HCT116 (cell line): Measurements from ENCODE around the gene DTWD2. TPM values are rescaled to one million over a fixed set of nuclear protein-coding genes. Genes with fewer than 3 reads are reported as not detected.

Source experiments
- ATAC-seq: fragments of 200-7000 bp; cut with Tn5 transposase; 2 replicates; pipeline ENCODE4 v1.9.1; 2020; ENCODE audit warnings: mild to moderate bottlenecking, moderate library complexity
- BruUV-seq: library from RNA; stranded (reverse); fragments of 400-500 nt; replicated peaks from 2 replicates; lab custom pipeline; 2021; lab: Mats Ljungman, UMichigan
- CTCF ChIA-PET: fragments of 300-600 bp; sonication (Branson Sonifier 250); formaldehyde crosslinking; loops from one replicate; lab custom pipeline; 2021; ENCODE audit warnings: antibody characterized with exemption; lab: Charles Lee
- POLR2A ChIA-PET: fragments of 300-600, 350-600 bp; sonication (Branson Sonifier 250); formaldehyde crosslinking; loops from one replicate; lab custom pipeline; 2021; ENCODE audit warnings: antibody characterized with exemption; lab: Charles Lee
- RAD21 ChIA-PET, 2 experiments: fragments of 300-600 bp; sonication (Branson Sonifier 250); formaldehyde crosslinking; loops; one replicate each; lab custom pipeline; 2023; ENCODE audit warnings: low total read pairs in 2 of 2; ENCODE audit not compliant: uncharacterized antibody in 2 of 2, unreplicated experiment in 2 of 2, low non-redundant PET in 1 of 2; lab: Charles Lee
- DNase-seq: peaks from one replicate; pipeline ENCODE4 v3.0.0-alpha.2; 2010; ENCODE audit warnings: low read depth, low spot score
- H2AFZ ChIP-seq: fragments of 200-600 bp; shearing (Covaris generic), sonication (generic); 2 replicates; pipeline ENCODE4 v1.6.1; 2017; ENCODE audit warnings: low read depth, mixed run types, mixed read lengths, antibody characterized with exemption, low read length; ENCODE audit not compliant: poor library complexity, severe bottlenecking
- H3K27ac ChIP-seq: 2 replicates; pipeline ENCODE4 v1.5.1; 2012; ENCODE audit warnings: low read depth, low read length
- H3K27me3 ChIP-seq: fragments of 200-600 bp; sonication (generic); 2 replicates; pipeline ENCODE4 v1.6.1; 2016; ENCODE audit warnings: mixed run types, low read length, mixed read lengths; ENCODE audit not compliant: insufficient read depth
- H3K36me3 ChIP-seq, 2 experiments: fragments of 200-500 bp in 1 of 2; fragments of 200-600 bp in 1 of 2; sonication (Bioruptor generic) in 1 of 2; sonication (generic) in 1 of 2; 2 replicates each; pipeline versions ENCODE4 v1.5.1 to v1.6.1; 2014 to 2016; ENCODE audit warnings: low read length in 2 of 2, inconsistent platforms in 1 of 2, mixed read lengths in 1 of 2, mixed run types in 1 of 2; ENCODE audit not compliant: insufficient read depth in 2 of 2, control insufficient read depth in 1 of 2
- H3K4me1 ChIP-seq, 2 experiments: fragments of 200-600 bp in 1 of 2; sonication (generic) in 1 of 2; 2 replicates each; pipeline versions ENCODE4 v1.5.1 to v1.6.1; 2012 to 2017; ENCODE audit warnings: low read length in 2 of 2, inconsistent platforms in 1 of 2, mild to moderate bottlenecking in 1 of 2, mixed read lengths in 1 of 2, mixed run types in 1 of 2, moderate library complexity in 1 of 2; ENCODE audit not compliant: insufficient read depth in 2 of 2, control insufficient read depth in 1 of 2
- H3K4me2 ChIP-seq: fragments of 200-600 bp; sonication (generic); 2 replicates; pipeline ENCODE4 v1.6.1; 2017; ENCODE audit warnings: mixed run types, low read length, mixed read lengths
- H3K4me3 ChIP-seq, 2 experiments: fragments of 200-600 bp in 1 of 2; sonication (generic) in 1 of 2; replicated peaks in 1 of 2; 2 replicates each; pipeline ENCODE4 v1.5.1; 2011 to 2016; ENCODE audit warnings: low read length in 2 of 2, control low read depth in 1 of 2, low read depth in 1 of 2, mild to moderate bottlenecking in 1 of 2, mixed read lengths in 1 of 2, mixed run types in 1 of 2
- H3K79me2 ChIP-seq: fragments of 200-600 bp; sonication (generic); 2 replicates; pipeline ENCODE4 v1.6.1; 2017; ENCODE audit warnings: mild to moderate bottlenecking, mixed run types, low read length, moderate library complexity, mixed read lengths; ENCODE audit not compliant: insufficient read depth
- H3K9ac ChIP-seq: fragments of 200-600 bp; sonication (generic); 2 replicates; pipeline ENCODE4 v1.6.1; 2016; ENCODE audit warnings: low read length, mixed read lengths
- H3K9me2 ChIP-seq: fragments of 200-600 bp; sonication (generic), shearing (Covaris generic); 2 replicates; pipeline ENCODE4 v1.6.1; 2017; ENCODE audit warnings: mixed run types, mild to moderate bottlenecking, moderate library complexity; ENCODE audit not compliant: insufficient read depth
- H3K9me3 ChIP-seq, 2 experiments: fragments of 200-500 bp in 1 of 2; fragments of 200-600 bp in 1 of 2; sonication (Bioruptor generic) in 1 of 2; sonication (generic) in 1 of 2; 2 replicates each; pipeline ENCODE4 v1.6.1; 2014 to 2017; ENCODE audit warnings: low read length in 2 of 2, mixed read lengths in 2 of 2, inconsistent platforms in 1 of 2, low read depth in 1 of 2, mild to moderate bottlenecking in 1 of 2, mixed run types in 1 of 2, moderate library complexity in 1 of 2; ENCODE audit not compliant: control insufficient read depth in 1 of 2, insufficient read depth in 1 of 2
- H4K20me1 ChIP-seq: fragments of 200-600 bp; sonication (generic), shearing (Covaris generic); 2 replicates; pipeline ENCODE4 v1.6.1; 2017; ENCODE audit warnings: mixed run types, mild to moderate bottlenecking, moderate library complexity; ENCODE audit not compliant: insufficient read depth
- ATF3 ChIP-seq: IDR thresholded peaks from 2 replicates; pipeline ENCODE4 v1.6.1; 2012
- CTCF ChIP-seq, 3 experiments: fragments of 200-600 bp in 1 of 3; sonication (generic) in 1 of 3; IDR thresholded peaks in 2 of 3; conservative IDR thresholded peaks in 1 of 3; 2 replicates each; pipeline ENCODE4 v1.5.1; 2012 to 2017; ENCODE audit warnings: low read depth in 2 of 3, low read length in 2 of 3, antibody characterized with exemption in 1 of 3, borderline replicate concordance in 1 of 3, control low read depth in 1 of 3, mild to moderate bottlenecking in 1 of 3, mixed read lengths in 1 of 3, mixed run types in 1 of 3, moderate library complexity in 1 of 3; ENCODE audit not compliant: insufficient read depth in 1 of 3
- EGR1 ChIP-seq: IDR thresholded peaks from 2 replicates; pipeline ENCODE4 v1.6.1; 2012; ENCODE audit warnings: low read depth
- ELF1 ChIP-seq: IDR thresholded peaks from 2 replicates; pipeline ENCODE4 v1.6.1; 2012; ENCODE audit warnings: low read depth, borderline replicate concordance
- EZH2phosphoT487 ChIP-seq: fragments of 200-600 bp; IDR thresholded peaks from 2 replicates; pipeline ENCODE4 v1.6.1; 2018; ENCODE audit warnings: antibody characterized with exemption, borderline replicate concordance
- FOSL1 ChIP-seq: IDR thresholded peaks from 2 replicates; pipeline ENCODE4 v1.6.1; 2012; ENCODE audit warnings: low read depth
- JUND ChIP-seq: IDR thresholded peaks from 2 replicates; pipeline ENCODE4 v1.6.1; 2012
- MAX ChIP-seq: IDR thresholded peaks from 2 replicates; pipeline ENCODE4 v1.6.1; 2012
- POLR2AphosphoS5 ChIP-seq: IDR thresholded peaks from 2 replicates; pipeline ENCODE4 v1.6.1; 2011; ENCODE audit warnings: mild to moderate bottlenecking, low read depth, low read length, moderate library complexity
- RAD21 ChIP-seq: IDR thresholded peaks from 2 replicates; pipeline ENCODE4 v1.6.1; 2012; ENCODE audit warnings: low read depth, mild to moderate bottlenecking
- SP1 ChIP-seq: IDR thresholded peaks from 2 replicates; pipeline ENCODE4 v1.6.1; 2012; ENCODE audit warnings: low read depth
- ZFX ChIP-seq: fragments of 450-650 bp; IDR thresholded peaks from 2 replicates; pipeline ENCODE4 v1.6.1; 2017
- ZNF274 ChIP-seq: fragments of 200-500 bp; sonication (Bioruptor generic); IDR thresholded peaks from 2 replicates; pipeline ENCODE4 v1.6.1; 2014; ENCODE audit warnings: mild to moderate bottlenecking, low read depth, low read length, inconsistent platforms
- intact Hi-C: fragments of 100-400 bp; cut with micrococcal nuclease; formaldehyde crosslinking; loops from 2 replicates; pipeline ENCODE4 v1.10.0; 2022
- total RNA-seq: library from RNA; stranded (reverse); gene quantifications from one replicate; pipeline ENCODE4 v1.2.1, GENCODE V29; 2021; ENCODE audit not compliant: unreplicated experiment

The DTWD2 gene
- total RNA-seq, 1 experiment from 2014 or later: 5.2 TPM

GRCh38 chr5:118987988-118988865 lies at the start of gene DTWD2 (continued):
- TF ChIP-seq POLR2AphosphoS5: peak; percentile 70

GRCh38 chr5:119037496-119038215 lies 49.3 kb upstream of the DTWD2 start:
- Histone ChIP-seq H3K4me2 (no peak overlapping the region), H3K9ac (no peak overlapping the region), H3K36me3 (no peaks in the 10 kb centered on the region), H3K4me1 (peaks cover 2 to 12% of the 10 kb centered on the region in 2 experiments; a peak in 2 of 4 replicates), H3K9me2 (no peaks in the 10 kb centered on the region), H3K79me2 (no peaks in the 10 kb centered on the region), H4K20me1 (no peaks in the 10 kb centered on the region), H3K27me3 (no peaks in the 10 kb centered on the region), H3K27ac (no peak overlapping the region), H3K4me3 (no peak overlapping the region), H2AFZ (no peak overlapping the region), H3K9me3 (no peaks in the 10 kb centered on the region)
- ChIA-PET POLR2A (no interaction called here), RAD21 (no interaction called here), CTCF (no interaction called here)
- intact Hi-C loops: no loop called here
- no peak for DNase-seq
- BruUV-seq: no TSS peak
- ATAC-seq: no peak
- TF ChIP-seq SP1 (no peak), ZNF274 (no peak)
- TF ChIP-seq, all 23 proteins: peak for 0

- Histone ChIP-seq H3K79me2 (no peaks in the 10 kb centered on the region), H3K9ac (no peak overlapping the region), H2AFZ (peak overlapping the region; percentile 42), H3K27me3 (no peaks in the 10 kb centered on the region), H3K4me1 (peaks cover 2 to 19% of the 10 kb centered on the region in 2 experiments; a peak in 2 of 4 replicates), H3K9me2 (no peaks in the 10 kb centered on the region), H4K20me1 (no peaks in the 10 kb centered on the region), H3K36me3 (no peaks in the 10 kb centered on the region), H3K4me3 (no peak overlapping the region), H3K9me3 (no peaks in the 10 kb centered on the region), H3K27ac (no peak overlapping the region), H3K4me2 (peak overlapping the region; percentile 62)
- ATAC-seq (peak; percentile 86), DNase-seq (peak; percentile 65)
- RAD21 ChIA-PET: no interaction called here
- intact Hi-C loops: no loop called here
- POLR2A ChIA-PET: no interaction called here
- CTCF ChIA-PET: no interaction called here
- no TSS peak for BruUV-seq
- TF ChIP-seq EZH2phosphoT487 (no peak), JUND (peak; percentile 95), CTCF (IDR thresholded peaks at IDR 0.05 in 2 of 3, conservative IDR thresholded peaks at IDR 0.05 in 1 of 3; ENCODE audit: borderline replicate concordance in 1 of 3, insufficient read depth in 1 of 3, low read depth in 2 of 3, low read length in 2 of 3) (no peak), ELF1 (no peak), ATF3 (0 out of 2 replicates have a peak, but pooled peaks have one; percentile 17), EGR1 (no peak), RAD21 (0 out of 2 replicates have a peak, but pooled peaks have one; percentile 2), FOSL1 (peak; percentile 96), ZFX (no peak), MAX (peak; percentile 38; the same call in 1 of the 2 replicates)
Observed at GRCh38 chr5:119036101-119036762, 47.9 kb upstream of the DTWD2 start.
